Neural cell (in vitro differentiated cells): ENCODE data around the gene ACSM3. TPM values are rescaled to one million over a fixed set of nuclear protein-coding genes. Genes with fewer than 3 reads are reported as not detected.

ENCODE experiments used
- H2AFZ ChIP-seq: fragments of 200-600, 300-800 bp; sonication (generic), shearing (Covaris generic); 2 replicates; pipeline ENCODE4 v1.6.0; 2014; ENCODE audit warnings: low read depth, mild to moderate bottlenecking, antibody characterized with exemption, low read length, moderate library complexity
- H3F3A ChIP-seq: fragments of 200-600 bp; shearing (Covaris generic); 2 replicates; pipeline ENCODE4 v1.6.1; 2016; ENCODE audit warnings: mild to moderate bottlenecking, moderate library complexity, mixed read lengths, antibody characterized with exemption, low read length; ENCODE audit not compliant: insufficient read depth, poor library complexity, severe bottlenecking
- H3K27ac ChIP-seq: fragments of 200-600, 300-800 bp; sonication (generic), shearing (Covaris generic); 2 replicates; pipeline ENCODE4 v1.5.1; 2014; ENCODE audit warnings: mild to moderate bottlenecking, low read length, moderate library complexity
- H3K27me3 ChIP-seq: fragments of 300-800, 200-600 bp; sonication (generic), shearing (Covaris generic); 2 replicates; pipeline ENCODE4 v1.6.0; 2014; ENCODE audit warnings: mild to moderate bottlenecking, low read depth, low read length, moderate library complexity; ENCODE audit not compliant: insufficient read depth
- H3K36me3 ChIP-seq: fragments of 300-800, 200-600 bp; sonication (generic), shearing (Covaris generic); 2 replicates; pipeline ENCODE4 v1.5.1; 2014; ENCODE audit warnings: mild to moderate bottlenecking, antibody characterized with exemption, low read length, moderate library complexity; ENCODE audit not compliant: insufficient read depth
- H3K4me2 ChIP-seq: fragments of 300-800, 200-600 bp; sonication (generic), shearing (Covaris generic); 2 replicates; pipeline ENCODE4 v1.6.0; 2014; ENCODE audit warnings: mild to moderate bottlenecking, low read length
- H3K4me3 ChIP-seq: fragments of 300-800, 200-600 bp; sonication (generic), shearing (Covaris generic); 2 replicates; pipeline ENCODE4 v1.5.1; 2014; ENCODE audit warnings: mild to moderate bottlenecking, low read length, moderate library complexity
- H3K79me2 ChIP-seq: fragments of 200-600 bp; shearing (Covaris generic); replicated peaks from 2 replicates; pipeline ENCODE4 v1.6.0; 2014; ENCODE audit warnings: mild to moderate bottlenecking, low read length, moderate library complexity; ENCODE audit not compliant: insufficient read depth
- H3K9ac ChIP-seq: fragments of 300-800, 200-600 bp; sonication (generic), shearing (Covaris generic); 2 replicates; pipeline ENCODE4 v1.6.1; 2016; ENCODE audit warnings: mild to moderate bottlenecking, low read length, mixed read lengths
- H3K9me2 ChIP-seq: fragments of 200-600 bp; shearing (Covaris generic); 2 replicates; pipeline ENCODE4 v1.6.1; 2016; ENCODE audit warnings: mild to moderate bottlenecking, low read length, mixed read lengths; ENCODE audit not compliant: insufficient read depth
- H3K9me3 ChIP-seq: fragments of 200-600, 300-800 bp; sonication (generic), shearing (Covaris generic); 2 replicates; pipeline ENCODE4 v1.6.1; 2016; ENCODE audit warnings: mild to moderate bottlenecking, mixed run types, low read length, moderate library complexity, mixed read lengths
- H4K20me1 ChIP-seq: fragments of 200-600 bp; shearing (Covaris generic); 2 replicates; pipeline ENCODE4 v1.6.1; 2016; ENCODE audit warnings: mild to moderate bottlenecking, mixed run types; ENCODE audit not compliant: insufficient read depth
- CTCF ChIP-seq: fragments of 450-650 bp; IDR thresholded peaks from 2 replicates; pipeline ENCODE4 v1.5.1; 2014; ENCODE audit warnings: antibody characterized with exemption, mild to moderate bottlenecking, moderate library complexity; ENCODE audit not compliant: poor library complexity, severe bottlenecking
- EP300 ChIP-seq: fragments of 450-650 bp; conservative IDR thresholded peaks from 2 replicates; pipeline ENCODE4 v1.6.1; 2014; ENCODE audit warnings: antibody characterized with exemption, mild to moderate bottlenecking, moderate library complexity; ENCODE audit not compliant: poor library complexity, severe bottlenecking
- EZH2 ChIP-seq: fragments of 200-600, 300-800 bp; shearing (Covaris generic), sonication (generic); IDR thresholded peaks from 2 replicates; pipeline ENCODE4 v1.6.1; 2014; ENCODE audit warnings: antibody characterized with exemption, low read length, borderline replicate concordance, mild to moderate bottlenecking; ENCODE audit not compliant: insufficient read depth, poor library complexity, severe bottlenecking
- MXI1 ChIP-seq: fragments of 450-650 bp; conservative IDR thresholded peaks from 2 replicates; pipeline ENCODE4 v1.6.1; 2014; ENCODE audit warnings: antibody characterized with exemption, mild to moderate bottlenecking; ENCODE audit not compliant: poor library complexity, severe bottlenecking
- POLR2AphosphoS5 ChIP-seq: IDR thresholded peaks from 2 replicates; pipeline ENCODE4 v1.6.1; 2012
- RAD21 ChIP-seq: fragments of 450-650 bp; conservative IDR thresholded peaks from 2 replicates; pipeline ENCODE4 v1.6.1; 2014; ENCODE audit warnings: antibody characterized with exemption, mild to moderate bottlenecking, moderate library complexity
- SMC3 ChIP-seq: fragments of 450-650 bp; conservative IDR thresholded peaks from 2 replicates; pipeline ENCODE4 v1.6.1; 2014; ENCODE audit warnings: antibody characterized with exemption, mild to moderate bottlenecking, moderate library complexity; ENCODE audit not compliant: poor library complexity
- TAF1 ChIP-seq: IDR thresholded peaks from 2 replicates; pipeline ENCODE4 v1.6.1; 2012; ENCODE audit warnings: low read depth
- polyA plus RNA-seq: library from polyadenylated mRNA; depleted of rRNA; stranded (reverse); fragments of >200 nt; gene quantifications from 2 replicates; pipeline ENCODE4 v1.2.3, GENCODE V29; 2014
- TF ChIP-seq, protein P1 (sequence below): IDR thresholded peaks from 2 replicates; pipeline ENCODE4 v1.6.1; 2012; ENCODE audit warnings: borderline replicate concordance

ACSM3 gene
- polyA plus RNA-seq, 1 donor from 2014 or later, result 0.57 TPM

DNA sequence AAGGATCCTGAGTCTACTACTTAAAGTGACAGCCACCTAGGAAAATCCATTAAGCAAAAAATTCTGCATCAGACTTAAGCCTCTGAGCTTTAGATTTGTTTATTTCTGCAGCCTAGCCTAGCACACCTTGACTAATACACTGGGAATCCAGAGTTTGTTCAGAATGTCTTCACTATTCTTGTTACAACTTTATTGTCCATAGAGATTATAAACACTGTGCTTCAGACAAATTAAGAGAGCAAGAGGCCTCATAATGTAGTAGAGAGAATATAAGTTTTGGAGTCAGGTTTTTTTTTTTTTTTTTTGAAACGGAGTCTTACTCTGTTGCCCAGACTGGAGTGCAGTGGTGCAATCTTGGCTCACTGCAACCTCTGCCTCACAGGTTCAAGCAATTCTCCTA lies 13.3 kb upstream of the ACSM3 start:
- Histone ChIP-seq H4K20me1 (no peaks in the 10 kb centered on the region), H2AFZ (no peak overlapping the region), H3K36me3 (no peaks in the 10 kb centered on the region), H3K27me3 (no peaks in the 10 kb centered on the region), H3K79me2 (no peaks in the 10 kb centered on the region), H3K4me2 (no peak overlapping the region), H3K9ac (no peak overlapping the region), H3K9me2 (no peaks in the 10 kb centered on the region), H3F3A (no peaks in the 10 kb centered on the region), H3K4me3 (no peak overlapping the region), H3K9me3 (no peaks in the 10 kb centered on the region), H3K27ac (no peak overlapping the region)
- no peak for TF ChIP-seq EP300
- no peak for TF ChIP-seq RAD21
- TF ChIP-seq, protein P1, sequence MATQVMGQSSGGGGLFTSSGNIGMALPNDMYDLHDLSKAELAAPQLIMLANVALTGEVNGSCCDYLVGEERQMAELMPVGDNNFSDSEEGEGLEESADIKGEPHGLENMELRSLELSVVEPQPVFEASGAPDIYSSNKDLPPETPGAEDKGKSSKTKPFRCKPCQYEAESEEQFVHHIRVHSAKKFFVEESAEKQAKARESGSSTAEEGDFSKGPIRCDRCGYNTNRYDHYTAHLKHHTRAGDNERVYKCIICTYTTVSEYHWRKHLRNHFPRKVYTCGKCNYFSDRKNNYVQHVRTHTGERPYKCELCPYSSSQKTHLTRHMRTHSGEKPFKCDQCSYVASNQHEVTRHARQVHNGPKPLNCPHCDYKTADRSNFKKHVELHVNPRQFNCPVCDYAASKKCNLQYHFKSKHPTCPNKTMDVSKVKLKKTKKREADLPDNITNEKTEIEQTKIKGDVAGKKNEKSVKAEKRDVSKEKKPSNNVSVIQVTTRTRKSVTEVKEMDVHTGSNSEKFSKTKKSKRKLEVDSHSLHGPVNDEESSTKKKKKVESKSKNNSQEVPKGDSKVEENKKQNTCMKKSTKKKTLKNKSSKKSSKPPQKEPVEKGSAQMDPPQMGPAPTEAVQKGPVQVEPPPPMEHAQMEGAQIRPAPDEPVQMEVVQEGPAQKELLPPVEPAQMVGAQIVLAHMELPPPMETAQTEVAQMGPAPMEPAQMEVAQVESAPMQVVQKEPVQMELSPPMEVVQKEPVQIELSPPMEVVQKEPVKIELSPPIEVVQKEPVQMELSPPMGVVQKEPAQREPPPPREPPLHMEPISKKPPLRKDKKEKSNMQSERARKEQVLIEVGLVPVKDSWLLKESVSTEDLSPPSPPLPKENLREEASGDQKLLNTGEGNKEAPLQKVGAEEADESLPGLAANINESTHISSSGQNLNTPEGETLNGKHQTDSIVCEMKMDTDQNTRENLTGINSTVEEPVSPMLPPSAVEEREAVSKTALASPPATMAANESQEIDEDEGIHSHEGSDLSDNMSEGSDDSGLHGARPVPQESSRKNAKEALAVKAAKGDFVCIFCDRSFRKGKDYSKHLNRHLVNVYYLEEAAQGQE, result no peak
- TF ChIP-seq TAF1, result no peak
- no peak for TF ChIP-seq CTCF
- TF ChIP-seq POLR2AphosphoS5, result no peak
- no peak for TF ChIP-seq SMC3
- no peak for TF ChIP-seq MXI1
- TF ChIP-seq EZH2, result no peak

- no peaks in the 10 kb centered on the region for H3K9me3 ChIP-seq
- H3K79me2 ChIP-seq, result no peaks in the 10 kb centered on the region
- H3K4me3 ChIP-seq, result no peak overlapping the region
- no peaks in the 10 kb centered on the region for H3K36me3 ChIP-seq
- H3K9ac ChIP-seq, result no peak overlapping the region
- no peak overlapping the region for H2AFZ ChIP-seq
- TF ChIP-seq POLR2AphosphoS5, result no peak
- no peak for TF ChIP-seq SMC3
- H3K9me2 ChIP-seq, result no peaks in the 10 kb centered on the region
- H4K20me1 ChIP-seq, result no peaks in the 10 kb centered on the region
- no peak overlapping the region for H3K4me2 ChIP-seq
- H3K27me3 ChIP-seq, result no peaks in the 10 kb centered on the region
- H3F3A ChIP-seq, result no peaks in the 10 kb centered on the region
- H3K27ac ChIP-seq, result no peak overlapping the region
These were observed 10.1 kb upstream of the ACSM3 start for GRCh38 chr16:20753727-20754126.

DNA sequence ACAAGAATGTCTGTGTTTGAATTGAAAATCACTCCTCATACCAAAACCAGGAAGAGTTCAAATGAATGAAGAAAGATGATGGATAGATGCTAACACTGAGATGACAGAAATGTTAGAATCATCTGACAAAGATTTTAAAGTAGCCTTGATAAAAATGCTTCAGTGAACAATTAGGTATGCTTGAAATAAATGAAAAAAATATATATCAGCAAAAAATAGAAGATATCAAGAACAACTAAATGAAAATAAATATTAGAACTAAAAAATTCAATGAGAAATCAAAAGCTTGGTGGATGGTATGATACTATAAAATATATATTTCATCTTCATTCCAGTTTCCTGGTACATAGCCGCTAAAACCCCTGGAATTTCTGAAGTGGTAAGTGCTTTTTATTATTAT lies 8.6 kb upstream of the ACSM3 start:
- Histone ChIP-seq H3K9ac (no peak overlapping the region), H3K79me2 (no peaks in the 10 kb centered on the region), H3K36me3 (no peaks in the 10 kb centered on the region), H3K9me2 (no peaks in the 10 kb centered on the region), H2AFZ (no peak overlapping the region), H3K27ac (no peak overlapping the region), H3K4me2 (no peak overlapping the region), H3K4me3 (no peak overlapping the region), H3F3A (no peaks in the 10 kb centered on the region), H4K20me1 (no peaks in the 10 kb centered on the region), H3K27me3 (no peaks in the 10 kb centered on the region), H3K9me3 (no peaks in the 10 kb centered on the region)
- TF ChIP-seq MXI1 (no peak), POLR2AphosphoS5 (no peak), TAF1 (no peak), SMC3 (no peak), CTCF (no peak), RAD21 (no peak), EP300 (no peak), EZH2 (no peak)
- TF ChIP-seq, protein P1, result no peak
